Pancreas (tissue), 10 donors: ENCODE results near the gene LHX6. TPM values are rescaled to one million over a fixed set of nuclear protein-coding genes. Genes with fewer than 3 reads are reported as not detected.

Experiments
- ATAC-seq, 4 donors: fragments of 200-7000 bp; cut with Tn5 transposase; one replicate each; pipeline versions ENCODE4 v1.8.0 to v1.9.1; 2020; ENCODE audit warnings: mild to moderate bottlenecking in 4 of 4, moderate library complexity in 4 of 4
- DNase-seq, 6 donors: peaks; one replicate each; pipeline ENCODE4 v3.0.0-alpha.2; 2020
- FAIRE-seq: peaks from 2 replicates; lab custom pipeline; 2012; peaks lifted over from hg19 to GRCh38; lab: Jason Lieb, UNC
- H3K27ac ChIP-seq, 4 donors: fragments of 200-600 bp; sonication (generic); 1 replicate in 3 of 4; 2 replicates in 1 of 4; pipeline versions ENCODE4 v1.5.0 to v1.8.0; 2020
- H3K27me3 ChIP-seq, 4 donors: fragments of 200-600 bp; one replicate each; pipeline ENCODE4 v1.8.0; 2021
- H3K36me3 ChIP-seq, 3 donors: fragments of 200-600 bp; sonication (generic) in 1 of 3; one replicate each; pipeline versions ENCODE4 v1.5.0 to v1.8.0; 2020 to 2021
- H3K4me1 ChIP-seq, 3 donors: fragments of 200-600 bp; one replicate each; pipeline ENCODE4 v1.8.0; 2021
- H3K4me3 ChIP-seq, 4 donors: fragments of 200-600 bp; sonication (generic) in 2 of 4; one replicate each; pipeline versions ENCODE4 v1.5.0 to v1.8.0; 2020 to 2021
- H3K9me3 ChIP-seq, 4 donors: fragments of 200-600 bp; one replicate each; pipeline ENCODE4 v1.8.0; 2021
- CTCF ChIP-seq, 4 donors: fragments of 200-600 bp; sonication (generic) in 3 of 4; IDR thresholded peaks; one replicate each; pipeline versions ENCODE4 v1.5.0 to v1.8.0; 2021; ENCODE audit warnings: antibody characterized with exemption in 4 of 4
- WGBS, 2 donors: extraction: QIAGEN DNeasy Blood & Tissue Kit; methylation state at CpG; one replicate each; pipeline ENCODE4 v1.1.7; 2013; 5-methylcytosine and 5-hydroxymethylcytosine counted together
- intact Hi-C, 3 donors: fragments of 100-400 bp; cut with DNase I; formaldehyde crosslinking; loops; one replicate each; pipeline versions ENCODE4 v1.11.1 to v1.14.2; 2022
- polyA plus RNA-seq, 2 donors: library from polyadenylated mRNA; stranded (reverse); fragments of 200-250 nt; gene quantifications; one replicate each; pipeline ENCODE4 v1.2.3, GENCODE V29; 2013
- total RNA-seq, 6 donors: library from RNA; stranded (reverse); fragmentation: NEBNext Ultra II Directional in 4 of 6; extraction: Animal tissue kit (Norgen Biotek cat#: 25700) in 4 of 6; gene quantifications; one replicate each; pipeline versions ENCODE4 v1.2.1 to v1.2.4, GENCODE V29; 2021 to 2023
- donor health status: healthy with polysubstance abuse.
- donor health status: DM: no; HTN: no; CAD: no; lungs with moderate emphysema.
- donor health status: DM: no; HTN: no; CAD: no.
- donor health status: control.
- donor health status: control.
- donor health status: Bipolar disorder and iron deficiency.
- donor health status: DM: yes; HTN: yes; CAD: no.
- donor health status: DM: no; HTN: no; CAD: no.
- donor health status: DM: no; HTN: no; CAD: no.
- donor health status: DM: yes; HTN: yes; CAD: no.

The LHX6 gene
- total and polyA plus RNA-seq, 8 donors, result 0.22 to 1.7 (median 1.0) TPM

GRCh38 chr9:122207096-122207495 lies 21.7 kb downstream of the LHX6 start:
- no peak for FAIRE-seq
- ATAC-seq, result no peak
- no peaks in the 10 kb centered on the region for H3K36me3 ChIP-seq
- no peak for TF ChIP-seq CTCF (IDR thresholded peaks at IDR 0.05)
- H3K4me1 ChIP-seq, result no peaks in the 10 kb centered on the region
- DNase-seq, result peak in 1 of 6 donors; percentile 25
- no peaks in the 10 kb centered on the region for H3K27me3 ChIP-seq
- no peak overlapping the region for H3K4me3 ChIP-seq
- H3K9me3 ChIP-seq, result no peaks in the 10 kb centered on the region
- 40 to 45% methylated on average over 9 of the region's 9 CpGs for WGBS, 2 donors
- H3K27ac ChIP-seq, result no peak overlapping the region
- intact Hi-C loops, result no loop called here

GRCh38 chr9:122206118-122207046 lies 22.4 kb downstream of the LHX6 start:
- intact Hi-C loops, result no loop called here
- no peaks in the 10 kb centered on the region for H3K4me1 ChIP-seq
- H3K9me3 ChIP-seq, result no peaks in the 10 kb centered on the region
- DNase-seq, result peak in 1 of 6 donors; percentile 30
- no peak overlapping the region for H3K27ac ChIP-seq
- no peak overlapping the region for H3K4me3 ChIP-seq
- ATAC-seq, result no peak
- TF ChIP-seq CTCF (IDR thresholded peaks at IDR 0.05), result no peak
- no peaks in the 10 kb centered on the region for H3K36me3 ChIP-seq
- H3K27me3 ChIP-seq, result no peaks in the 10 kb centered on the region
- WGBS, 2 donors, result 75 to 87% methylated on average over 9 of the region's 9 CpGs
- no peak for FAIRE-seq

GRCh38 chr9:122205176-122205575 lies 23.6 kb downstream of the LHX6 start:
- FAIRE-seq, result no peak
- 73 to 79% methylated on average over 8 of the region's 8 CpGs for whole genome bisulfite sequencing, 2 donors

GRCh38 chr9:122204491-122204890 lies 24.3 kb downstream of the LHX6 start:
- no peak for FAIRE-seq
- H3K4me1 ChIP-seq, result no peaks in the 10 kb centered on the region
- no peak for TF ChIP-seq CTCF (IDR thresholded peaks at IDR 0.05)
- H3K9me3 ChIP-seq, result no peaks in the 10 kb centered on the region
- H3K27me3 ChIP-seq, result no peaks in the 10 kb centered on the region
- intact Hi-C loops, result no loop called here
- no peak for ATAC-seq
- no peak for DNase-seq
- no peak overlapping the region for H3K4me3 ChIP-seq
- no peak overlapping the region for H3K27ac ChIP-seq
- H3K36me3 ChIP-seq, result no peaks in the 10 kb centered on the region
- 83 to 92% methylated on average over 12 of the region's 12 CpGs for WGBS, 2 donors

More at GRCh38 chr9:122205176-122205575, 23.6 kb downstream of the LHX6 start:
- TF ChIP-seq CTCF (IDR thresholded peaks at IDR 0.05), result no peak
- no peak for ATAC-seq
- H3K4me1 ChIP-seq, result no peaks in the 10 kb centered on the region
- no peaks in the 10 kb centered on the region for H3K27me3 ChIP-seq
- H3K4me3 ChIP-seq, result no peak overlapping the region
- DNase-seq, result no peak
- no peaks in the 10 kb centered on the region for H3K9me3 ChIP-seq
- intact Hi-C loops, result no loop called here
- H3K36me3 ChIP-seq, result no peaks in the 10 kb centered on the region
- no peak overlapping the region for H3K27ac ChIP-seq

GRCh38 chr9:122204055-122204454 lies 24.7 kb downstream of the LHX6 start:
- 90 to 98% methylated on average over 5 of the region's 5 CpGs for WGBS, 2 donors
- TF ChIP-seq CTCF (IDR thresholded peaks at IDR 0.05), result no peak
- Histone ChIP-seq H3K27ac (no peak overlapping the region), H3K4me3 (no peak overlapping the region), H3K36me3 (no peaks in the 10 kb centered on the region), H3K4me1 (no peaks in the 10 kb centered on the region), H3K9me3 (no peaks in the 10 kb centered on the region), H3K27me3 (no peaks in the 10 kb centered on the region)
- intact Hi-C loops, result no loop called here
- no peak for ATAC-seq
- DNase-seq, result no peak
- FAIRE-seq, result no peak
